Measurements from ENCODE around the gene ANXA11.

GRCh38 chr10:80196270-80196949, 8.9 kb downstream of the ANXA11 start:
- TF ChIP-seq CTCF (IDR thresholded peaks at IDR 0.05) (no peak), EZH2 (IDR thresholded peaks at IDR 0.05; ENCODE audit: borderline replicate concordance, insufficient read depth, low read depth, low read length, poor library complexity, severe bottlenecking) (no peak)

All from B cell (primary cell).